SIG-M5 treated with dmso at 0.1 percent for 504 hours (cell line): ENCODE measurements around the gene OR52E4.

Experiments used
- DNase-seq: peaks from one replicate; lab custom pipeline; 2025; ENCODE audit not compliant: unreplicated experiment; lab: John Stamatoyannopoulos, UW

The OR52E4 gene

GRCh38 chr11:5928811-5929210, 48.4 kb downstream of the OR52E4 start:
- DNase-seq = no peak

GRCh38 chr11:5929571-5930368, 49.3 kb downstream of the OR52E4 start:
- DNase-seq = no peak

DNA sequence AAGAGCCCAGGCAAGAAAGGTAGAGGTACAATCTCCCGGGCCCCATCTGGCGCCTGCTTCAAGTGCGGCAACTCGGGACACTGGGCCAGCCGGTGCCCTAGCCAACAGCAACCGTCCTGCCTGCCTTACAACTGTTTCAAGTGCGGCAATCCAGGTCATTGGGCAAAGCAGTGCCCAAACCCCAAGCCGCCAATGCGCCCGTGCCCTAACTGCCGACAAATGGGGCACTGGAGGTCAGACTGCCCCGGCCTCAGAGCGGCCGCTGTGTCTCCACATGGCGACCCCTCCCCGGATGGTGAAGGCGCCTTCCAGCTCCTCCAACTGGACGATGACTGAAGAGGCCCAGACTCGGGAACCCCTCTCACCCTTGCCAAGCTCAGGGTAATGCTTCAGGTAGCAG, 50.2 kb downstream of the OR52E4 start:
- DNase-seq = no peak

GRCh38 chr11:5931061-5931460, 50.6 kb downstream of the OR52E4 start:
- no peak for DNase-seq

DNA sequence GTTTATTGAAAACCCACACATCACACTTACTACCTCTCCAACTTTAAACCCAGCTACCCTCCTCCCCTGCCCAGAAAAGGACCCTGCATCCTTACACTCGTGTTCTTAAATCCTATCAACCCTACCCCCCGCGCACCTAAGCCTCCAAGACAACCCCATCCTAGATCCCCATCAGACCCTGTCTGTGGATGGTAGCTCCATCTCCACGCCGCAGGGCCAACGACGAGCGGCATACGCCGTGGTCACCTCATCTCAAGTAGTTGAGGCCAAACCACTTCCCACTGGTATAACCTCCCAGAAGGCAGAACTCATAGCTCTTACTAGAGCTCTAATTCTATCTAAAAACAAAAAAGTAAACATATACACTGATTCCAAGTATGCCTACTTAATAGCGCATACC, 52.2 kb downstream of the OR52E4 start:
- DNase-seq = no peak

DNA sequence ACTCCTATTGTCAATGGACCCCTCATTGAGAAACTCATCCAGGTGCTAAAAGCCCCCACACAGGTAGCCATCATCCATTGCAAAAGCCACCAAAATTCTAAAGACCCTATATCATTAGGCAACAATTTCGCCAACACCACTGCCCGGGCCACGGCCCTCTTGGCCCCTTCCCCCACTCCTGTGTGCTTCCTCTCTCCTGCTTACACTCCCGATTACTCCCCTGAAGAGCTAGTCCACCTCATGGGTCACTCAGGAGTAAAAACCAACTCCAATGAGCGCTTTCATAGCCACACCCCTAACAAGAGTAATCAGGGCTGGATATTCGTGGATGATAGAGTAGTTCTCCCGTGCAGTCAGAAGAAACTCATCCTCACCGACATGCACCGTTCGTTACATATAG, 52.7 kb downstream of the OR52E4 start:
- no peak for DNase-seq
